Measurements from ENCODE around the gene ELOVL5. TPM values are rescaled to one million over a fixed set of nuclear protein-coding genes. Genes with fewer than 3 reads are reported as not detected.

ELOVL5 gene
- total RNA-seq, 4 donors from 2014 or later = 5.6 to 7.2 (median 6.2) TPM

DNA sequence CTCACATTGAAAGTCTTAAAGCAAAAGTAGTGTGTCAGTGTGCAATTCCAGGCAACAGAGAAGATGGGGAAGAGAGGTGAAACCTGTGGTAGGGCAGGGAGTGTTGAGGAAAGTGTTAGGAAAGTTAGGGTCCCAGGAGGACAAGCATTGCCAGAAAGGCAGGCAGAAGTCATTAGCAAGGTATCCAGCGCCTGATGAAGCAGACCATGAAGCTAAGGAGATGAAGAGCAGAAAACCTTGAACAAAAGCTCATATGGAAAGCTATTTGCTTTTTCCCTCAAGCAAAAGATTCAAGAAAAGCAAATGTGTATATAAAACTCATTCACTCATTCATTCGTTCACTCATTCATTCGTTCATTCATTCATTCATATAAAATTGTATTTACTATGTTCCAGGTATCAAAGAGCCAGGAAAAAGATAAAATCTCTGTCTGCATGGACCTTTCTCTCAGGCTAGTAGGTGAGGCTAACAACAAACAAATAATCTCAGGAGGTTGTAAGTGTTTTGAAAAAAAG is 96.5 kb downstream of the ELOVL5 start:
- intact Hi-C loops (cut with DNase I; ENCODE audit: low total_unique reads) = no loop called here
- no peaks in the 10 kb centered on the region for H3K36me3 ChIP-seq

DNA sequence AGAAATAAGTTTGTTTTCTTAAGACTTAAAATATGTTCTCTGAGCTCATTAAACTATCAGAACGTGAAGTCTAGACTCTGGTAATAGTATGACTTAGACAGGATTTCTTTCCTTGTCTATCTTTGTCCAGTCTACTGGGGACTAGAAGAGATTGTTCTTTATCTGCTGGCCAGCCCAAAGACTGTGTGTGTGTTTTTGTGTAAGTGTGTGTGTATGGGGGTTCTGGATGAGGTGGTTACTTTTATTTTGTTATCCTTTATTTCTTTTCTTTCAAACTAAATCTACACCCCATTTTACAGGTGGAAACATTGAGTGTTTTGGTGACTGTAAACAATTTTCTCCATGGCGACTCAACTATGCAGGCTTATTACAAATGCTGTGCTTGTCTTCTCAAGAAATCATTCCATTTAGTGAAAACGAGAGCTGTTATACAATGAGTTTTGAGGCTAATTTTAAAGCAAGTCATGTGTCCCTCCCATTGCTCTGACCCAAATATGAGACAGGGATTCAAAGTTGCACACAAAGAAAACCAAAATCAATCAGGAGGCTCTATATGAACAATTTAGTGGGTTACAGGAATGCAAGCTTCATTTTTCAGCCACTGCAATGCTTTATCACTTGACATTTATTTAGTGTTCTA is 97.6 kb downstream of the ELOVL5 start:
- Histone ChIP-seq H3K27ac (peak overlapping the region in 1 of 4 donors; percentile 39), H3K4me3 (no peak overlapping the region), H3K27me3 (no peaks in the 10 kb centered on the region), H3K36me3 (no peaks in the 10 kb centered on the region), H3K9me3 (no peaks in the 10 kb centered on the region), H3K4me1 (no peaks in the 10 kb centered on the region)
- ATAC-seq (peak in 1 of 2 donors; percentile 60), DNase-seq (no peak)
- in situ Hi-C loops (cut with MboI; ENCODE audit: low sequenced_read_pairs in 4 of 4) (no loop called here), intact Hi-C loops (cut with DNase I; ENCODE audit: low total_unique reads) (no loop called here)
- TF ChIP-seq POLR2A (IDR thresholded peaks at IDR 0.05) = no peak
- TF ChIP-seq, protein P1, sequence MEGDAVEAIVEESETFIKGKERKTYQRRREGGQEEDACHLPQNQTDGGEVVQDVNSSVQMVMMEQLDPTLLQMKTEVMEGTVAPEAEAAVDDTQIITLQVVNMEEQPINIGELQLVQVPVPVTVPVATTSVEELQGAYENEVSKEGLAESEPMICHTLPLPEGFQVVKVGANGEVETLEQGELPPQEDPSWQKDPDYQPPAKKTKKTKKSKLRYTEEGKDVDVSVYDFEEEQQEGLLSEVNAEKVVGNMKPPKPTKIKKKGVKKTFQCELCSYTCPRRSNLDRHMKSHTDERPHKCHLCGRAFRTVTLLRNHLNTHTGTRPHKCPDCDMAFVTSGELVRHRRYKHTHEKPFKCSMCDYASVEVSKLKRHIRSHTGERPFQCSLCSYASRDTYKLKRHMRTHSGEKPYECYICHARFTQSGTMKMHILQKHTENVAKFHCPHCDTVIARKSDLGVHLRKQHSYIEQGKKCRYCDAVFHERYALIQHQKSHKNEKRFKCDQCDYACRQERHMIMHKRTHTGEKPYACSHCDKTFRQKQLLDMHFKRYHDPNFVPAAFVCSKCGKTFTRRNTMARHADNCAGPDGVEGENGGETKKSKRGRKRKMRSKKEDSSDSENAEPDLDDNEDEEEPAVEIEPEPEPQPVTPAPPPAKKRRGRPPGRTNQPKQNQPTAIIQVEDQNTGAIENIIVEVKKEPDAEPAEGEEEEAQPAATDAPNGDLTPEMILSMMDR (IDR thresholded peaks at IDR 0.05 in 4 of 5, conservative IDR thresholded peaks at IDR 0.05 in 1 of 5) = no peak

More for the DNA sequence above, 96.5 kb downstream of the ELOVL5 start:
- no peak for TF ChIP-seq POLR2A (IDR thresholded peaks at IDR 0.05)
- TF ChIP-seq, protein P1 (IDR thresholded peaks at IDR 0.05 in 4 of 5, conservative IDR thresholded peaks at IDR 0.05 in 1 of 5) = no peak
- in situ Hi-C loops (cut with MboI; ENCODE audit: low sequenced_read_pairs in 4 of 4) = no loop called here
- Histone ChIP-seq H3K27ac (no peak overlapping the region), H3K9me3 (no peaks in the 10 kb centered on the region), H3K27me3 (no peaks in the 10 kb centered on the region), H3K4me1 (no peaks in the 10 kb centered on the region), H3K4me3 (no peak overlapping the region)
- ATAC-seq (no peak), DNase-seq (no peak)

DNA sequence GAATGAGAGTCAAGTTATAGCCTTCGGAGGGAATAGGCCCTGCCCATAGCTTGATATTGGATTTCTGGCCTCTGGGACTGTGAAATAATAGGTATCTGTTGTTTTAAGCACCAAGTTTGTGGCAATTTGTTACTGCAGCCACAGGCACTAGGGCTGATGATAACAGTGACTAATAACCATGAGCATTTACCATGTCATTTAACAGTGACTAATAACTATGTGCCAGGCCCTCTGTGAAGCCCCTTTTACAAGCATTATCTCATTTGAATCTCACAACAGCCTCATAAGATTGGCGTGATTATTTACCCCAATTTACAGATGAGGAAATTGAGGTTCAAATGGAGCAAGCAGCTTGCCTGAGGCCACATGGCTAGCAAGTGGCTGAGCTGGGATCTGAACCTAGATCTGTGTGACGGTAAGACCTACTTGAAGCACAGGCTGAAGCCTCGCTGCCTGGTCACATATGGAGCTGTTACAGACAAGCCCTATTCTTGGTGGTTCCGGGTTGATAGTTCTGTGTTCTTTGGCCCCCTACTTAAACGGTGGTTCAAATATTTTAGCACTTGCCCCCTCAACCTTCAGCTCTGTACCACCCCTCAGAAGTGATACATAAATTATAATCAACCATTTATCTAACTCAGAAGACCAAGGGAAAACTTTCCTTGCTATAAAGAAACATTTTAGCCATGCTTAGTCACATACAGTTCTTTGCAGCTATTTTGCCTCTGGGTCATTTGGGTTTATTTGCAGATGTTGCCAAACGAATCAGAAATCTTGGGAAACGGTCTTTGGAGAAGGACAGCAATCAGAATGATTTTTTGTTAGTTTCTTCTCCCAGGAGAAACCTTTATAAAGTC is 98.3 kb downstream of the ELOVL5 start:
- ATAC-seq (no peak), DNase-seq (no peak)
- intact Hi-C loops (cut with DNase I; ENCODE audit: low total_unique reads) = no loop called here
- Histone ChIP-seq H3K4me3 (no peak overlapping the region), H3K9me3 (no peaks in the 10 kb centered on the region), H3K36me3 (no peaks in the 10 kb centered on the region), H3K27ac (peak overlapping the region in 3 of 4 donors; percentile 20 to 58 (median 54)), H3K27me3 (no peaks in the 10 kb centered on the region), H3K4me1 (no peaks in the 10 kb centered on the region)
- in situ Hi-C loops (cut with MboI; ENCODE audit: low sequenced_read_pairs in 4 of 4) = no loop called here
- TF ChIP-seq, protein P1 (IDR thresholded peaks at IDR 0.05 in 4 of 5, conservative IDR thresholded peaks at IDR 0.05 in 1 of 5) = no peak
- TF ChIP-seq POLR2A (IDR thresholded peaks at IDR 0.05) = no peak

DNA sequence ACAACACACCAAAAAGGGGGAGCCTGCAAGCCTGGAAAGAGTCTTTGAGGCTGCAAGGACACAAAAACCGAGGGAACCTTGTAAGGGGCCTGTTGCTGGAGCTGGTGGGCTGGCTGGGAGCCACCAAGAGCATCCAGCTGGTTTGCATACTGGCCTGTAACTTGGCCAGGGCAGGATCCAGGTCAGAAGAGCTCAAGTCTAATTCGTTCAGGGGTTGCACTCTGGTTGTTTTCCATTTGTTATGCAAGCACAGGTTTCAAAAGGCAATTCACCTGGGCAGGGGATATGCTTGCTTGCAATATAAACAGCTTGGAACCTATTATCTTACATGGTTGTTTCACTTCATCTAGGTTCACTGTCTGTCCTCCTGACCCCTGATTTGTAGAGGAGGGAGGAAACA is 101.8 kb downstream of the ELOVL5 start:
- no peaks in the 10 kb centered on the region for H3K27me3 ChIP-seq
- no peak for DNase-seq
- no peak overlapping the region for H3K4me3 ChIP-seq
- no peaks in the 10 kb centered on the region for H3K36me3 ChIP-seq
- in situ Hi-C loops (cut with MboI; ENCODE audit: low sequenced_read_pairs in 4 of 4) (no loop called here), intact Hi-C loops (cut with DNase I; ENCODE audit: low total_unique reads) (no loop called here)
- no peak overlapping the region for H3K27ac ChIP-seq
- ATAC-seq = no peak
- no peak for TF ChIP-seq POLR2A (IDR thresholded peaks at IDR 0.05)
- TF ChIP-seq, protein P1 (IDR thresholded peaks at IDR 0.05 in 4 of 5, conservative IDR thresholded peaks at IDR 0.05 in 1 of 5) = no peak
- H3K4me1 ChIP-seq = no peaks in the 10 kb centered on the region
- no peaks in the 10 kb centered on the region for H3K9me3 ChIP-seq

Data from gastrocnemius medialis (tissue), 4 donors.